HG02588 (cell line): ENCODE results near the gene HPN.
A peak's percentile ranks its signal among the peaks of the same experiment; 100 is the strongest.
"Not testable (repeated sequence)": the region's sequence is repeated elsewhere in the genome, so short reads cannot be mapped to it uniquely, and the experiment has no call there.

Experiments used
- ATAC-seq: cut with Tn5 transposase; IDR thresholded peaks from one replicate; pipeline ENCODE4 v1.9.1; 2021; ENCODE audit warnings: mild to moderate bottlenecking, moderate library complexity; ENCODE audit not compliant: unreplicated experiment

Gene HPN

DNA sequence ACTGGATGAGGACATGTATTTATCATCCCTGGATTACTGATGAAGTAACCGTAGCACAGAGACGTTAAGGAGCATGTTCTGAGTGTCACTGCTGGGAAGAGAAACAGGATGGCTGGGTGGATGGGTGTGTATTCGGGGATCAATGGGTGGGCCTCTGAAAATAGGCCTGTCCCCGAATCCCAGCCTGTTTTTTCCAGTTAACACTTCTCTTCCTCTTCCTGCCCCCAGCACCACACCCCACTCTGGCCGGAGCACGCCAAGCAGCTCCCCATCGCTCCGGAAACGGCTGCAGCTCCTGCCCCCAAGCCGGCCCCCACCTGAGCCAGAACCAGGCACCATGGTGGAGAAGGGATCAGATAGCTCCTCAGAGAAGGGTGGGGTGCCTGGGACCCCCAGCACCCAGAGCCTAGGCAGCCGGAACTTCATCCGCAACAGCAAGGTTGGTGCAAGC, 32.6 kb upstream of the HPN start:
- ATAC-seq, result no peak

DNA sequence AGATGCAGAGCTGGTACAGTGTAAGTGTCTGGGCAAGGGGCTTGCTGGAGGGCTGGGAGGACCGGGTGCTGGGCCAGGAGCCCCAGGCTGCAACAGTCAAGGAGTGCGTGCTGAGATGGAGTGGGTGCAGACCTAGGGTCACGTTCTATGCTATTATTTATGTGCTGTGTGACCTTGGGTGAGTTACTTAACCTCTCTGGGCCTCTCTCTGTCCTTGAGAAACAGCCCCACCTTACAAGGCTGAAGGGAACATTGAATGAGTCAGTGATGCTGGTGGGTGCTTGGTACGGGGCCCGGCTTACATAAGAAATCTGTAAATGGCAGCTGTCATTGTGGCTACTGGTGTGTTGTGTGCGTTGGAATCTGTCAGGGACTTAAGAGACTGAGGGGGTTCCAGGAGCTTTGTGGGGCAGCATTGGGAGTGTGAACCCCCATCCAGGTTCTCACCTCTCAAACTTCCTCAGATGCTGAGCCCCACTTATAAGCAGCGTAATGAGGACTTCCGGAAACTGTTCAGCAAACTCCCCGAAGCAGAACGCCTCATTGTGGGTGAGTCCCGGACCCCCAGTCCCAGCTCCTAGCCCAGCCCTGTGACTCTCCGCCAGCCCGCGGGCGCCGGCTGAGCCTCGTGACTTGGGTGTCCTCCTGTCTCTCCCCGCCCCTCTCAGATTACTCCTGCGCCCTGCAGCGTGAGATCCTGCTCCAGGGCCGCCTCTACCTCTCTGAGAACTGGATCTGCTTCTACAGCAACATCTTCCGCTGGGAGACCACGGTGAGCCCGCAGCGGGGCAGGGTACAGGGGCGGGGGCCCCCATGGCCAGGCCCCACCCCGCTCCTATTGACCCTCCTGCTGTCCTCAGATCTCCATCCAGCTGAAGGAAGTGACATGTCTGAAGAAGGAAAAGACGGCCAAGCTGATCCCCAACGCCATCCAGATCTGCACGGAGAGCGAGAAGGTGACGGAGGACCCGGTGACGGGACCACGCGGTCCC, 31.8 kb upstream of the HPN start:
- no peak for ATAC-seq

DNA sequence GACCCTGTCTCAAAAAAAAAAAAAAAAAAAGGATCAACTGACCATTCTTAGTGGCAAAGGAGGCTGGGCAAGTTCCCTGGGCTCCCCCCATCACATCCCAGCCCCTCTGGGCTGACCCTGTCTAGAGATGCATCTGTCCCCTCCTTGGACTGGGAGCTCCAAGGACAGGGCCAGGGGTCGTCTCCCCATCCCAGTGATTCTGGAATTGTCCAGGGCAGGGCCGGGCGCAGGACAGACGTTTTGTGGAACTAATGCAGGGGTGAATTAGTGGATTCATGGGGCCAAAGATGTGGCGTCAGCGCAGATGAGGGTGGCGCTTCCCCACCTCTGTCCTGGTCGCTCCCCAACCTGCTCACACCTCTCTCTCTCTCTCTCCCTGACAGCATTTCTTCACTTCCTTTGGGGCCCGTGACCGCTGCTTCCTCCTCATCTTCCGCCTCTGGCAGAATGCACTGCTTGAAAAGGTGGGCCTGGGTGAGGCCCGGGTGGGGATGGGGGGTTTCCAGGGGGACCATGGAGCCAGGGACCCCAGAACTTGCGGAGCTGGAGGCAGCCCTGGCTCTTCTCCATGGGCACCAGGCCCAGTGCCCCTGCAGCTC, 30.3 kb upstream of the HPN start:
- ATAC-seq, result no peak

DNA sequence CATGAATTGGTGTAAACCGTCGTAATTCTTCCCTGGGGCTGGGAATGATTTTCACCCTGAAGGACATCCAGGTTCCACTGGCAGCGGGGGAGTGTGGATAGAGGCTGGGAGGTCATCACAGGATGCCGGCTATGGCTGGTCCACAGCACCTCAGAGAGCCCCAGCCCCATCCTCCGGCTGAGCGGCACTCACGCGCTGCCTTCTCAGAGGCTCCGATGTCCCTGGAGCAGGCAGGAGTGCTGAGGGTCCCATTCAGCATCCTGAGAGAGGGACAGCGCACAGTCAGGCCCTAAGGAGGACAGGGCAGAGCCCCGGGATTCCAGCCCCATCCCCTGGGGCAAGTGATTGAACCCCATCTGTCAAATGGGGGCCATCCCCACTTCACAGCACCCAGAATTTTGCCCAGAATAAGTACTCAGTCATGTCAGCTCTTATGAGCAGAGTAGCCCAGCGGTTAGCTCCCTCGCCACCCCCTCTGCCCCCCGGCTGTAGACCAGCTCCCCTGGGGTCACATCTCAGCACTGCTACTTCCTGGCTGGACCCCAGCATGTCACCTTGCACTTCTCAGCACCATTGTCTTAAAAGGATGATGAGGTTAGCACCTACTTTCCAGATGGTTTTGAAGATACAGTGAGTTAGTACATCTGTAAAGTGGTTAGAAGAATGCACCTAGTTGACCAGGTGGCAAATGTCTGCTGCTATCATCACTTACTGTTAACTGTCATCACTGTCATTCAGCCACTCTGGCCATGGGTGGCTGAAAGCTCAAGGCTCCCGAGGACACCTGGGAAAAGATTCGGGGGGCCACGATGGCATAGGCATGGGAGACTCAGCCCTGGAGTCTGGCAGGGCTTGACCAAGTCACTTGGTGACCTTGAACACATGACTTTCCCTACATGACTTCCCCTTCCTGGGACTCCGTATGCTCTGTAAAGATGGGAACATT, 29.5 kb upstream of the HPN start:
- ATAC-seq, result no peak

DNA sequence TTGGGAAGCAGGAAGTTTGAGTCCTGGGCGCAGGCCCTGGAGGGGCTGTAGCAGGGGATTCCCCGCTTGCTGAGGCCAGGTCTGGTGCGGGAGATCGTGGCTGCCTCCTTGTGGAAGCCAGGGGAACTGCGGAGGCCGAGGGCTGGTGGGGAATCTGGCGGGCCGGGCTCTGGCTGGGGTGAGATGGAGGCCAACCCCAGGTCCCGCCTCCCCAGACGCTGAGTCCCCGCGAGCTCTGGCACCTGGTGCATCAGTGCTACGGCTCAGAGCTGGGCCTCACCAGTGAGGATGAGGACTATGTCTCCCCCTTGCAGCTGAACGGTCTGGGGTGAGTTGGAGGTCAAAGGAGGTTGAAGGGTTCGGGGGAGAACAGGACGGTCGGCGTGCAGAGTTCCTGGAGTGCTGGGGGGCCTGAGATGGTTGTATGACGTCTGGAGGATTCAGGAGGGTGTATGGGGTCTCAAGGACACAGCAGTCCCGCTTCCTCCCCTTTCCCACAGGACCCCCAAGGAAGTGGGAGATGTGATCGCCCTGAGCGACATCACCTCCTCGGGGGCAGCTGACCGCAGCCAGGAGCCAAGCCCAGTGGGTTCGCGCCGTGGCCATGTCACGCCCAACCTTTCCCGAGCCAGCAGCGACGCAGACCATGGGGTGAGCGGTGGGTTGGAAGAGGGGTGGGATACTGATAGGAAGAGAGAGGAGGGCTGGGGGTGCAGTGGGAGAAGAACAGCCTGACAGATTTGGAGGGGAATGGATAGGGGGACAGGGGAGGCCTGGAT, 28.3 kb upstream of the HPN start:
- peak; percentile 43 for ATAC-seq

DNA sequence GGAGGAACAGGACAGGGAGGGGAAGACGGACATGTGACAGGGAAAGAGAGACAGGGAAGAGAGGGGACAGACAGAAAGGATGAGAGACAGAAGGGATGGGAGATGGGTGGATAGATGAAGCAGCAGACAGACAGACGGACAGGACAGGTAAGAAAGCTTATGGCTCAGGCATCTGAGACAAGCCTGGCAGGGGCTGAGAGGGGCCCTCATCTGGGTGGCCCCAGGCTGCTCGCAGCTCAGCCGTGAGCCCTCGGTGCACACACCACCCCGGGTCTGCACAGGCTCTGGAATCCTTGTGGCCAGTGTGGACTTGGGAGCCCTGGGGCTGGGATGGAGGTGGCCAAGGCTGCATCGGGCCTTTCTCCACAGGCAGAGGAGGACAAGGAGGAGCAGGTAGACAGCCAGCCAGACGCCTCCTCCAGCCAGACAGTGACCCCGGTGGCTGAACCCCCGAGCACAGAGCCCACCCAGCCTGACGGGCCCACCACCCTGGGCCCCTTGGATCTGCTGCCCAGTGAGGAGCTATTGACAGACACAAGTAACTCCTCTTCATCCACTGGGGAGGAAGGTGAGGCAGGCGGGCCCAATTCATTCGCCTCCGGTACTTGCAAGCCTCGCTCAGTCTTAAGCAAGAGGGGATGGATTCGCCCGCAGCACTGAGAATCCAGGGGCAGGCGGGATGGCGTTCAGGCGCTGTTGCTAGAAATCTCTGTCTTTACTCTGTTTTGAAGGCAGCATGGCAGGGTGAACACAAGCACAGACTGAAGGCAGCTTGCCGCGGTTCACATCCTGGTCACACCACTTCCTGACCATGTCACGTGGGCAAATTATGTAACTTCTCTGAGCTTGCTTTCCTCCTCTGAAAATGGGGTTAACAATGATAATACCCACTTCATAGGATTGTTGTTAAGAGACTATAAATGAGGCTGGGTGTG, 27.4 kb upstream of the HPN start:
- no peak for ATAC-seq

DNA sequence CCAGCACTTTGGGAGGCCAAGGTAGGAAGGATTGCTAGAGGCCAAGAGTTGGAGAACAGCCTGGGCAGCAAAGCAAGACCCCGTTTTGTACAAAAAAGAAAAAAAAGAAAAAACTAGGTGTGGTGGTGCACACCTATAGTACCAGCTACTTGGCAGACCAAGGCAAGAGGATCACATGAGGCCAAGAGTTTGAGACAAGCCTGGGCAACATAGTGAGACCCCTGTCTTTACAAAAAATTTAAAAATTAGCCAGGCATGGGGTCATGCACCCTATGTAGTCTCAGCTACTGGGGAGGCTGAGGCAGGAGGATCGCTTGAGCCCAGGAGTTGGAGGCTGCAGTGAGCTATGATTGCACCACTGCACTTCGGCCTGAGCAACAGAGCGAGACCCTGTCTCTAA, 26.7 kb upstream of the HPN start:
- ATAC-seq, result not testable (repeated sequence)

DNA sequence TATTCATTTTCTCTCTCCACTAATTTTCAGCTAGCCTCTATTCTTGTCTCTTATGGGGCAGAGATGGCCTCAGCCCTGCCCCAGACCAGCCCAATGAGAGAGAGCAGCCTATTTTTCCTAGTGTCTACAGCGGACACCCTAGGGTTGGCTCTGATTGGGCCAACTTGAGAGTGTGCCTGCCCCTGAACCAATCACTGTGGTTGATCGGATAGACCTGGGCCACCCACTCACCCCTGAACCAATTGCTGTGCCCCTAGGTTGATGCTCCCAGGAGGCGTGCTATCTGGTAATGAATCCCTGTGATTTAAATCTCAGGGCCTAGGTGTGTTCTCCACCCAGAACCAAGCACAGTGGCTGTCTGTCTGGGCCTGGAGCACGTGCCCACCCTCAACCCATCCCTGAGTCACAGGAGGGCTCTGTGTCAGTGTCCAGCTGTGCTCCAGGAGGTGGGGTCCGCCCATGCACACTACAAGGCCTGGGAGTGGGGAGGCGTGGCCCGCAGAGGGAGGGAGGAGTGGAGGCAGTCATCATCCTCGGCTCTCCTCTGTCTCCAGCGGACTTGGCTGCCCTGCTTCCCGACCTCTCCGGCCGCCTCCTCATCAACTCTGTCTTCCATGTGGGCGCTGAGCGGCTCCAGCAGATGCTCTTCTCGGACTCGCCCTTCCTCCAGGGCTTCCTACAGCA, 26.1 kb upstream of the HPN start:
- ATAC-seq, result no peak

DNA sequence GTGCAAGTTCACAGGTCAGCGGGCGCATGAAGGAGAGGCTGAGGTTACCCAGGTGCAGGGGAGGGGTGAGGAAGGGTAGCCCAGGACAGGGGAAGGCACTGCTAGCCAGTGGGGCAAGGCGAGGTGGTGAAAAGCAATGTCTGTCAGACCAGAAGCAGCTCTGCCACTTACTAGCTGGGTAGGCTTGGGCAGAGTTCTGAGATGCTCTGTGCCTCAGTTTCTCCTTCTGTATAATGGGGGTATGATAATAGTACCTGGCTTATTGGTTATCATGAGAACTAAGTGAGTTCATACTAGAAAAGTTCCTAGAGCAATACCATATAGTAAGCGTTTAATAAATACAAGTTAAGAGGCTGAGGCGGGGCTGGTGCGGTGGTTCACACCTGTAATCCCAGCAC, 25.6 kb upstream of the HPN start:
- ATAC-seq, result no peak

DNA sequence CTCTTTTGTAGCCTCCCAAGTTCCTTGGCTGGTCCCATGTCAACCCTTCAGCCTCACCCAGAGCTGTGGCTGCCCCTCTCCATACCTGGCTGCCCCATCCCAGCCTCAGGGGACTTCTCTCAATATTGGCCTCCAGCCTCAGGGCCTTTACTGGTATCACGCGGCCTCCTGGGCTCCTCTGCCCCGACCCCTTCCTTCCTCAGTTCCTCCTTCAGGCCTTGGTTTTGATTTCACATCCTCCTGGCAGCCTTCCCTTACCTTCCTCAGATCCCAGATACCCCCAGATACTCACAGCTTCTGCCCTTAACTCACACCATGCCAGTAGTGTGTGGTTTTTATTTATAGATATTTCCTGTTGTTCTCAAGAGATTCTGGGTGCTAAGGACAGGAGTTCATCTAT, 24.0 kb upstream of the HPN start:
- ATAC-seq, result no peak

DNA sequence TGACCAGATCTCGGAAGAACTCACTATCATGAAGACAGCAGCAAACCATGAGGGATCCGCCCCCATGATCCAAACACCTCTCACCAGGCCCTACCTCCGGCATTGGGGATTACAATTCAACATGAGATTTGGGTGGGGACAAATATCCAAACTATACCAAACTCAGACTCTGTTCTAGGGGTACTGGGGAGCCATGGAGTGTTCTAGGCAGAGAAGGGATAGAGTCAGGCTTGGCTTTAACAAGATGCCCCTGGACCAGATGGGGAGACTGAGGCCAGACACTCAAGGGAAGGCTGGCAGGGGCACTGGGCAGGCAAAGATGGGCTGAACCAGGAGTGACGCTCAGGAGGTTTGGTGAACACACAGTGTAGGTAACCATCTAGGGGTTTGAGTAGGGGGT, 23.1 kb upstream of the HPN start:
- ATAC-seq, result no peak

DNA sequence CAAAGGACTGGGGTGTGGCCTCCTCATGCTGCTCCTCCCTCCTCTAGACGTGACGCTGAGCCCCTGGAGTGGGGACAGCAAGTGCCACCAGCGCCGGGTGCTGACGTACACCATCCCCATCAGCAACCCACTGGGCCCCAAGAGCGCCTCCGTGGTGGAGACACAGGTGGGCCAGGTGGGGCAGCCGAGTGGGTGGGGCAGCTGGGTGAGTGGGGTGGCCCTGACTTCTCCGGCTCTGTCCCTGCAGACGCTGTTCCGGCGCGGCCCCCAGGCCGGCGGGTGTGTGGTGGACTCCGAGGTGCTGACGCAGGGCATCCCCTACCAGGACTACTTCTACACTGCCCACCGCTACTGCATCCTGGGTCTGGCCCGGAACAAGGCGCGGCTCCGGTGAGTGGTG, 22.4 kb upstream of the HPN start:
- no peak for ATAC-seq

DNA sequence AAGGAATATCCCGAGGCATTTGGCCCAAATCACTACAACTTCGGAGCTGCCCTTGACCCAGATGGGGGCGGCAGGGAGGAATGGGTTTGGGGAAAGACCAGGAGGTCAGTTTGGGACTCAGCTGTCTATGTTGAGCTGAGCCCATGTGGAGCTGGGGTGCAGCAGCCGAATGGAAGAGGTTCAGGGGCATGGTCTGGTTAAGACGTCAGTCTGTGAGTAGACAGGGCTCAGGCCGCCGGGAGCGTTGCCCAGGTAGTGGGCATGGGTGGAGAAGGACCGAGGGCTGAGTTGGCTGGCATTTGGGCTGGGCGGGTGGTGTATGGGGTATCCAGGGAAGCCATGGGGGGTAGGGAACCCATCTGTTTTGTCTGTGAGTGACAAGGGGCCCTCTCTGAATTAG, 20.5 kb upstream of the HPN start:
- no peak for ATAC-seq

DNA sequence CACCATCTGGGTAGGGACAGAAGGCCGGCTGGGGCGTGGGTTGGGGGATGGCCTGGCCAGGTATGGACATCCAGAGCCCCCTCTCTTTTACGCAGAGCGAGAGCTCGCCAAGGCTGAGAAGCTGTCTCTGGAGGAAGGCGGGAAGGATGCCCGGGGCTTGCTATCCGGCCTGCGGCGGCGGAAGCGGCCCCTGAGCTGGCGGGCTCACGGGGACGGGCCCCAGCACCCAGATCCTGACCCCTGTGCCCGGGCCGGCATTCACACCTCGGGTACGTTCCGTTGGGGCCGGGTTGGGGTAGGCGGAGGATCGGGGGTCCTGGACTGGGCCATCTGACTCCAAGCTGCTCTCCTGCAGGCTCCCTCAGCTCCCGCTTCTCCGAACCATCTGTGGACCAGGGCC, 19.9 kb upstream of the HPN start:
- no peak for ATAC-seq

DNA sequence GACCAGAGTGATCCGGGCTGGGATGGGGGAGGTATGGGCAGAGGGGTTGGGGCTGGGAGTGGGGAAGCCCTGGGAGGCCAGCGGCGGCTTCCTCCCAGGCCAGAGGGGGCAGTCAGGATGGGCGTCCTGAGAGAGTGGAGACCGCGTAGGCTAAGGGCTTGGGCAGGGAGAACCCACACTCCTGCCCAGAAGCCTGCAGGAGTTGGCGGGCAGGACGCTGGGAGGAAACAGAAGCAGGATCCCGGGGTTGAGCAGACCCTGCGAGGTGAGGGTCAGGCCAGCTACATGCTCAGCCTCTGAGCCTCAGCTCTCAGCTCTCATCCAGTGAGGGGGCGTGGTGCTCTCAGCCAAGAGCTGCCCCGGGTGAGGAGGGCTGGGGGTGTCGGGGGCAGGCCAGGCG, 19.1 kb upstream of the HPN start:
- no peak for ATAC-seq

DNA sequence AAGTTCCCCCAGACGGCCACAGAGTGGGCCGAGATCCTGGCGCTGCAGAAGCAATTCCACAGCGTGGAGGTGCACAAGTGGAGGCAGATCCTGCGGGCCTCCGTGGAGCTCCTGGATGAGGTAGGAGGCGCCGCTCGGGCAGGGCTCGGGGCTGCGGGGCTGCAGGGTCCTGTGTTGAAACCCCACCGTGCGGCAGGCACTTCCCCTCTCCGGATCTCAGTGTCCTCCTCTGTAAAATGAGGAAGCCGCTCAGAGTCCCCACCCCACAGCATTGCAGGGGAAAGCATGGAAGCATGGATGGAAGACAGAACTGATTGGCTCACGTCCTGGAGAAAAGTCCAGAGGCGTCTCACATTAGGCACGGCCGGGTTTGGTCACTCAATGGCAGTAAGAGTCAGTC, 18.1 kb upstream of the HPN start:
- ATAC-seq, result no peak

DNA sequence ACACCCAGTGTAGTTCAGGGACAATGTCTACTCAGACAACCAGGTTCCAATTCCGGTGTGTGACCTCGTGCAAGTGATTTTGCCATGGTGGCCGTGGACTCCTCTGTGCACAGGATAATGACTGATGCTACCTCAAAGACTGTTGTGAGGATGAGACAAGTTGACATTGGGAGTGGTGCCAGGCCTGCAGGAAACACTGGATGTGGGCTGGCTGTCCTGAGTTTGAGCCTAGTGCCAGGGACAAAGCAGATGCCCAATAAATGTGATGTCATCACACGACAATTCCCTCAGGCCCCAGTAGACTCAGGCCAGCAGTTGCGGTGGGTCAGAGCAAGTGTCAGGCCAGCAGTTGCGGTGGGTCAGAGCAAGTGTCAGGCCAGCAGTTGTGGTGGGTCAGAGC, 17.4 kb upstream of the HPN start:
- ATAC-seq, result no peak

DNA sequence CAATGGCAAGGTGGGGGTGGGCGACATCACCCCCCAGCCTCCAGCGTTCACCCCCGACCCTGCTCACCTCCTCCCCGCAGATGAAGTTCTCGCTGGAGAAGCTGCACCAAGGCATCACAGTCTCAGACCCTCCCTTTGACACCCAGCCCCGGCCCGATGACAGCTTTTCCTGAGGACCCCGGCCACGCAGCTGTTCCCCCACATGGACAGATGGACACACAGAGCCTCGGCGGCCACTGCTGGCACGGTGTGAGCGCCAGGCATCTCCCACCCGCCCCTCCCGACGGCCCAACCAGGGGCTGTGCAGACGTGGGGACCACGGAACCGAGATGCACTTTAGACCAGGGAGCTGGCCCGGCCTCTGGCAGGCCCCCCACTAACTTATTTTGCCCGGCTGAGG, 15.6 kb upstream of the HPN start:
- no peak for ATAC-seq

DNA sequence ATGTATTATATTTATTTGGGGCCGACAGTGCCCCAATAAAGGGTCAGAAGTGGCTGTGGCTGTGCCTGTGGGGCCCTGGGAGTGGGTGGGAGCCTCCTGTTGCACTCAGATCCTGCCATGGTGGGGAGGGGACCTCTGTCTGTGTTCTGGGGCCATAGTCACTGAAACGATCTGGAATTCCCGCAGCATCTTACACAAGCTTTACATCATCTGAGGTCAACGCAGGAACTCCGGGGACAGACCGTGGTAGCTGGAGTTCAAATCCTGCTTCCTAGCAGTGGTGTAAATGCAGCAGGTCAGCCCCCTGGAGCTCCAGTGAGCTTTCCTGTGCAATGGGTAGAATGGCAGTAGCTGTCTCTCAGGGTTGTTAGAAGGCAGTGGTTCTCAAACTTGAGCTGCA, 15.1 kb upstream of the HPN start:
- ATAC-seq, result no peak
